ENCODE measurements around the gene EVI5.
"Not testable (repeated sequence)": the region's sequence is repeated elsewhere in the genome, so short reads cannot be mapped to it uniquely, and the experiment has no call there.

The EVI5 gene

GRCh38 chr1:92792340-92792782 is 7.5 kb upstream of the EVI5 start:
- peak; percentile 28 for DNase-seq (ENCODE audit: low read depth)

- DNase-seq (ENCODE audit: low read depth), result no peak
These were observed 6.7 kb upstream of the EVI5 start for GRCh38 chr1:92791487-92792066.

- DNase-seq (ENCODE audit: low read depth), result no peak
These were observed 6.0 kb upstream of the EVI5 start for GRCh38 chr1:92790867-92791266.

GRCh38 chr1:92790081-92790480 is 5.2 kb upstream of the EVI5 start:
- no peak for DNase-seq (ENCODE audit: low read depth)

GRCh38 chr1:92786111-92786901 is 1.4 kb upstream of the EVI5 start:
- DNase-seq (ENCODE audit: low read depth), result no peak

- peak; percentile 76 for DNase-seq (ENCODE audit: low read depth)
These were observed 778 bp downstream of the EVI5 start for GRCh38 chr1:92784021-92784638.

- not testable (repeated sequence) for DNase-seq (ENCODE audit: low read depth)
These were observed 1.4 kb downstream of the EVI5 start for GRCh38 chr1:92783550-92783949.

GRCh38 chr1:92778376-92778775 is 6.5 kb downstream of the EVI5 start:
- no peak for DNase-seq (ENCODE audit: low read depth)

GRCh38 chr1:92774407-92774806 is 10.5 kb downstream of the EVI5 start:
- no peak for DNase-seq (ENCODE audit: low read depth)

- not testable (repeated sequence) for DNase-seq (ENCODE audit: low read depth)
These were observed 11.2 kb downstream of the EVI5 start for GRCh38 chr1:92773749-92774148.

GRCh38 chr1:92769856-92770255 is 15.1 kb downstream of the EVI5 start:
- no peak for DNase-seq (ENCODE audit: low read depth)

- DNase-seq (ENCODE audit: low read depth), result no peak
These were observed 16.0 kb downstream of the EVI5 start for GRCh38 chr1:92768915-92769314.

GRCh38 chr1:92768296-92768695 is 16.6 kb downstream of the EVI5 start:
- no peak for DNase-seq (ENCODE audit: low read depth)

- peak; percentile 23 for DNase-seq (ENCODE audit: low read depth)
These were observed 20.8 kb downstream of the EVI5 start for GRCh38 chr1:92764116-92764515.

GRCh38 chr1:92762355-92762754 is 22.6 kb downstream of the EVI5 start:
- DNase-seq (ENCODE audit: low read depth), result no peak

- peak; percentile 61 for DNase-seq (ENCODE audit: low read depth)
These were observed 25.5 kb downstream of the EVI5 start for GRCh38 chr1:92759361-92759760.

- DNase-seq (ENCODE audit: low read depth), result no peak
These were observed 28.4 kb downstream of the EVI5 start for GRCh38 chr1:92756537-92756936.

- DNase-seq (ENCODE audit: low read depth), result no peak
These were observed 29.1 kb downstream of the EVI5 start for GRCh38 chr1:92755541-92756461.

GRCh38 chr1:92754719-92755050 is 30.2 kb downstream of the EVI5 start:
- no peak for DNase-seq (ENCODE audit: low read depth)

GRCh38 chr1:92754000-92754718 is 30.7 kb downstream of the EVI5 start:
- peak; percentile 76 for DNase-seq (ENCODE audit: low read depth)

- peak; percentile 71 for DNase-seq (ENCODE audit: low read depth)
These were observed 32.2 kb downstream of the EVI5 start for GRCh38 chr1:92752719-92753118.

All from iris pigment epithelial cell (primary cell).